GM23338 (cell line): ENCODE results near the gene MYO5A. TPM values are rescaled to one million over a fixed set of nuclear protein-coding genes. Genes with fewer than 3 reads are reported as not detected.

Source experiments
- ATAC-seq: fragments of 200-7000 bp; cut with Tn5 transposase; 3 replicates; pipeline ENCODE4 v1.9.1; 2020
- DNase-seq: peaks from one replicate; pipeline ENCODE4 v3.0.0-alpha.2; 2015; ENCODE audit warnings: low spot score
- H2AFZ ChIP-seq: fragments of 200-600 bp; sonication (generic); 2 replicates; pipeline ENCODE4 v1.8.0; 2016; ENCODE audit warnings: antibody characterized with exemption, mild to moderate bottlenecking, moderate library complexity
- H3F3A ChIP-seq: fragments of 200-600 bp; sonication (generic); replicated peaks from 2 replicates; pipeline ENCODE4 v1.8.0; 2017; ENCODE audit warnings: antibody characterized with exemption, mixed run types, low read depth
- H3K27ac ChIP-seq: fragments of 200-600 bp; sonication (generic); 2 replicates; pipeline ENCODE4 v1.6.1; 2016; ENCODE audit warnings: low read depth
- H3K27me3 ChIP-seq: fragments of 200-600 bp; sonication (generic); 2 replicates; pipeline ENCODE4 v1.8.0; 2016; ENCODE audit warnings: mild to moderate bottlenecking, mixed run types, moderate library complexity; ENCODE audit not compliant: insufficient read depth
- H3K36me3 ChIP-seq: fragments of 200-600 bp; sonication (generic); 2 replicates; pipeline ENCODE4 v1.8.0; 2016; ENCODE audit warnings: mild to moderate bottlenecking; ENCODE audit not compliant: insufficient read depth
- H3K4me1 ChIP-seq: fragments of 200-600 bp; sonication (generic); 2 replicates; pipeline ENCODE4 v1.8.0; 2016; ENCODE audit warnings: mild to moderate bottlenecking, moderate library complexity; ENCODE audit not compliant: insufficient read depth
- H3K4me2 ChIP-seq: fragments of 200-600 bp; sonication (generic); 2 replicates; pipeline ENCODE4 v1.7.1; 2017; ENCODE audit warnings: mixed run types
- H3K4me3 ChIP-seq: fragments of 200-600 bp; sonication (generic); 2 replicates; pipeline ENCODE4 v1.6.1; 2016; ENCODE audit warnings: mixed run types
- H3K79me2 ChIP-seq: fragments of 200-600 bp; sonication (generic); replicated peaks from 2 replicates; pipeline ENCODE4 v1.8.0; 2017; ENCODE audit warnings: mild to moderate bottlenecking; ENCODE audit not compliant: insufficient read depth
- H3K9me2 ChIP-seq: fragments of 200-600 bp; sonication (generic); 2 replicates; pipeline ENCODE4 v1.8.0; 2017; ENCODE audit not compliant: insufficient read depth
- H4K20me1 ChIP-seq: fragments of 200-600 bp; sonication (generic); replicated peaks from 2 replicates; pipeline ENCODE4 v1.8.0; 2017; ENCODE audit warnings: mild to moderate bottlenecking; ENCODE audit not compliant: insufficient read depth
- H3K27ac Mint-ChIP-seq: 2 replicates; pipeline ENCODE4 v1.8.0; 2020; ENCODE audit warnings: inconsistent platforms, mild to moderate bottlenecking, moderate library complexity, mixed read lengths
- H3K27me3 Mint-ChIP-seq: 3 replicates; pipeline ENCODE4 v1.8.0; 2022; ENCODE audit warnings: low read depth, mild to moderate bottlenecking, moderate library complexity, mixed read lengths, inconsistent platforms; ENCODE audit not compliant: insufficient read depth, poor library complexity
- H3K36me3 Mint-ChIP-seq: 3 replicates; pipeline ENCODE4 v1.8.0; 2021; ENCODE audit warnings: low read depth, mild to moderate bottlenecking, inconsistent platforms, moderate library complexity, mixed read lengths
- H3K4me1 Mint-ChIP-seq: 3 replicates; pipeline ENCODE4 v1.8.0; 2020; ENCODE audit warnings: mild to moderate bottlenecking, inconsistent platforms, mixed read lengths
- H3K4me3 Mint-ChIP-seq: 3 replicates; pipeline ENCODE4 v1.8.0; 2021; ENCODE audit warnings: moderate library complexity, mild to moderate bottlenecking, inconsistent platforms, mixed read lengths
- H3K9me3 Mint-ChIP-seq: 3 replicates; pipeline ENCODE4 v1.8.0; 2020; ENCODE audit warnings: moderate library complexity, mild to moderate bottlenecking, inconsistent platforms, mixed read lengths
- CREB1 ChIP-seq: fragments of 250-450 bp; sonication (Bioruptor Pico); IDR thresholded peaks from 2 replicates; pipeline ENCODE4 v1.5.0; 2020; ENCODE audit warnings: low read depth, mild to moderate bottlenecking, moderate library complexity
- CTCF ChIP-seq, 2 experiments: fragments of 200-600 bp in 1 of 2; sonication (generic) in 1 of 2; conservative IDR thresholded peaks; 2 replicates each; pipeline versions ENCODE4 v1.5.1 to v1.6.1; 2016 to 2017; ENCODE audit warnings: antibody characterized with exemption in 2 of 2, low read depth in 2 of 2, mild to moderate bottlenecking in 2 of 2, moderate library complexity in 1 of 2
- ETS1 ChIP-seq: IDR thresholded peaks from 2 replicates; pipeline ENCODE4 v1.6.1; 2016; ENCODE audit warnings: antibody characterized with exemption
- EZH2 ChIP-seq: fragments of 200-600 bp; sonication (generic); IDR thresholded peaks from one replicate; pipeline ENCODE4 v1.8.0; 2017; ENCODE audit warnings: antibody characterized with exemption, mild to moderate bottlenecking, low read depth; ENCODE audit not compliant: unreplicated experiment
- EZH2phosphoT487 ChIP-seq: fragments of 200-600 bp; sonication (generic); IDR thresholded peaks from one replicate; pipeline ENCODE4 v1.8.1; 2018; ENCODE audit warnings: antibody characterized with exemption; ENCODE audit not compliant: unreplicated experiment
- JUNB ChIP-seq: IDR thresholded peaks from one replicate; pipeline ENCODE4 v1.6.1; 2016; ENCODE audit warnings: antibody characterized with exemption; ENCODE audit not compliant: unreplicated experiment
- NANOG ChIP-seq: IDR thresholded peaks from 2 replicates; pipeline ENCODE4 v1.6.1; 2016; ENCODE audit warnings: antibody characterized with exemption, borderline replicate concordance
- POLR2AphosphoS5 ChIP-seq: IDR thresholded peaks from 2 replicates; pipeline ENCODE4 v1.6.1; 2016; ENCODE audit warnings: antibody characterized with exemption, low read depth
- REST ChIP-seq: IDR thresholded peaks from one replicate; pipeline ENCODE4 v1.6.1; 2018; ENCODE audit warnings: antibody characterized with exemption; ENCODE audit not compliant: unreplicated experiment
- STAT1 ChIP-seq: IDR thresholded peaks from one replicate; pipeline ENCODE4 v1.6.1; 2016; ENCODE audit warnings: antibody characterized with exemption; ENCODE audit not compliant: unreplicated experiment
- ZNF114 ChIP-seq: fragments of 250-450 bp; sonication (Bioruptor Pico); IDR thresholded peaks from 2 replicates; pipeline ENCODE4 v1.5.0; 2020; ENCODE audit warnings: mild to moderate bottlenecking, moderate library complexity
- ZNF331 ChIP-seq: fragments of 250-450 bp; sonication (Bioruptor Pico); IDR thresholded peaks from 2 replicates; pipeline ENCODE4 v1.5.0; 2020; ENCODE audit warnings: low read depth, mild to moderate bottlenecking, moderate library complexity
- ZNF462 ChIP-seq: fragments of 250-450 bp; sonication (Bioruptor Pico); IDR thresholded peaks from 2 replicates; pipeline ENCODE4 v1.5.0; 2020; ENCODE audit warnings: mild to moderate bottlenecking, moderate library complexity
- polyA plus RNA-seq: library from polyadenylated mRNA; unstranded; fragments of >200 nt; fragmentation: Nextera tagmentation; extraction: Ambion mirVana; gene quantifications from 2 replicates; pipeline ENCODE4 v1.2.1, GENCODE V29; 2016
- total RNA-seq: library from RNA; depleted of rRNA; stranded (reverse); fragments of >200 nt; shearing (Covaris generic); gene quantifications from 2 replicates; pipeline ENCODE4 v1.2.3, GENCODE V29; 2014

The MYO5A gene
- total and polyA plus RNA-seq, 2 experiments from 2014 or later, result 5.7 to 31.8 TPM

- H3K4me1 Mint-ChIP-seq, result peaks cover 38% of the 10 kb centered on the region
Measured at GRCh38 chr15:52291204-52291603, 237.5 kb downstream of the MYO5A start.

More at GRCh38 chr15:52291204-52291603, 237.5 kb downstream of the MYO5A start:
- H3K9me3 Mint-ChIP-seq, result peaks cover 6% of the 10 kb centered on the region; the same call in 1 of the 3 replicates
- ATAC-seq (no peak), DNase-seq (no peak)
- Histone ChIP-seq H4K20me1 (no peaks in the 10 kb centered on the region), H3K27ac (no peak overlapping the region), H3K79me2 (peaks cover 26% of the 10 kb centered on the region), H3K36me3 (no peaks in the 10 kb centered on the region; the same call in 1 of the 2 replicates), H3K4me2 (no peak overlapping the region), H3K4me3 (no peak overlapping the region), H2AFZ (no peak overlapping the region), H3K9me2 (no peaks in the 10 kb centered on the region), H3F3A (no peaks in the 10 kb centered on the region), H3K27me3 (no peaks in the 10 kb centered on the region), H3K4me1 (peaks cover 6% of the 10 kb centered on the region; the same call in 1 of the 2 replicates)
- H3K4me3 Mint-ChIP-seq, result no peak overlapping the region; the same call in 2 of the 3 replicates
- no peak for TF ChIP-seq ZNF114 (CRISPR knock-in tag)
- no peak for TF ChIP-seq NANOG
- TF ChIP-seq STAT1, result no peak
- TF ChIP-seq ZNF331, result no peak
- TF ChIP-seq EZH2phosphoT487, result no peak
- TF ChIP-seq EZH2, result no peak
- TF ChIP-seq ZNF462, result no peak
- no peak for TF ChIP-seq CREB1 (CRISPR knock-in tag)
- no peak for TF ChIP-seq JUNB
- no peak for TF ChIP-seq POLR2AphosphoS5
- no peak for TF ChIP-seq ETS1
- TF ChIP-seq CTCF (conservative IDR thresholded peaks at IDR 0.05; ENCODE audit: low read depth in 2 of 2), result no peak
- TF ChIP-seq REST, result no peak
- H3K36me3 Mint-ChIP-seq, result peaks cover 34% of the 10 kb centered on the region
- H3K27ac Mint-ChIP-seq, result no peak overlapping the region
- H3K27me3 Mint-ChIP-seq, result peaks cover 6% of the 10 kb centered on the region
